Subcutaneous adipose tissue (tissue), 4 donors: Measurements from ENCODE around the gene MAB21L3. TPM values are rescaled to one million over a fixed set of nuclear protein-coding genes. Genes with fewer than 3 reads are reported as not detected.

Source experiments
- total RNA-seq, 4 donors: library from RNA; depleted of rRNA; stranded (reverse); fragments of >200 nt; gene quantifications; one replicate each; pipeline ENCODE4 v1.1.0, GENCODE V29; 2016
- TF ChIP-seq, protein P1 (sequence below): fragments of 450-650 bp; IDR thresholded peaks from one replicate; pipeline ENCODE4 v1.5.1; 2016; ENCODE audit warnings: low read depth, mild to moderate bottlenecking, control low read depth, antibody characterized with exemption, moderate library complexity

Gene MAB21L3
- total RNA-seq, 4 donors from 2014 or later: 0.75 to 6.3 (median 2.4) TPM

DNA sequence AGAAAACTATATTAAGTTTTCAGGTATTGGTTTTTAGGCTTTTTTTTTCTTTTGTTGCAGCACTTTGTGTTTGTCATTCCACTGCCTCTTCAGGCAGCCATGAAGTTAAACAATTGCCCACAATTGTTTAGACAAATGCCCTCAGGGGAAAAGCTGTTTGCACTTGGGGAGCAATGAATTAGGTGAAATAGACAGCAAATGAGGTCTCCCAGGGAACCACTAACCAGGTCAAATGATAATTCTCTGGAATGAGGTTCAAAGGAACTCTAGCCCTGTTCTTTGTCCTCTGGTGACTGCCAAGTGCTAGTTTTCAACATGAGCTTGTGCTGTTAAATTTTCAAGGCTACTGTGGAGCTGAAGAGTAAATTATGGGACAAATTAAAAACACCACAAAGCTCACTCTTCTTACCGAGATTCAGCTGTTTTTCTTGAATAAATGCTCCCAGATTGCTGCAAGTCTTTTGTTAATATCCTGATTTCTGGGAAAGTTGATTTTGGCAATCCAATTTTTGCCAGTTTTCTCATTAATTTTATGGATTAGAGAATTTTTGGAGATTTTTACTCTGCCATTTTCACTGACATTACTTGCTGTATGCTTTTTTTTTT is 15.1 kb upstream of the MAB21L3 start:
- TF ChIP-seq, protein P1, sequence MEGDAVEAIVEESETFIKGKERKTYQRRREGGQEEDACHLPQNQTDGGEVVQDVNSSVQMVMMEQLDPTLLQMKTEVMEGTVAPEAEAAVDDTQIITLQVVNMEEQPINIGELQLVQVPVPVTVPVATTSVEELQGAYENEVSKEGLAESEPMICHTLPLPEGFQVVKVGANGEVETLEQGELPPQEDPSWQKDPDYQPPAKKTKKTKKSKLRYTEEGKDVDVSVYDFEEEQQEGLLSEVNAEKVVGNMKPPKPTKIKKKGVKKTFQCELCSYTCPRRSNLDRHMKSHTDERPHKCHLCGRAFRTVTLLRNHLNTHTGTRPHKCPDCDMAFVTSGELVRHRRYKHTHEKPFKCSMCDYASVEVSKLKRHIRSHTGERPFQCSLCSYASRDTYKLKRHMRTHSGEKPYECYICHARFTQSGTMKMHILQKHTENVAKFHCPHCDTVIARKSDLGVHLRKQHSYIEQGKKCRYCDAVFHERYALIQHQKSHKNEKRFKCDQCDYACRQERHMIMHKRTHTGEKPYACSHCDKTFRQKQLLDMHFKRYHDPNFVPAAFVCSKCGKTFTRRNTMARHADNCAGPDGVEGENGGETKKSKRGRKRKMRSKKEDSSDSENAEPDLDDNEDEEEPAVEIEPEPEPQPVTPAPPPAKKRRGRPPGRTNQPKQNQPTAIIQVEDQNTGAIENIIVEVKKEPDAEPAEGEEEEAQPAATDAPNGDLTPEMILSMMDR: no peak

DNA sequence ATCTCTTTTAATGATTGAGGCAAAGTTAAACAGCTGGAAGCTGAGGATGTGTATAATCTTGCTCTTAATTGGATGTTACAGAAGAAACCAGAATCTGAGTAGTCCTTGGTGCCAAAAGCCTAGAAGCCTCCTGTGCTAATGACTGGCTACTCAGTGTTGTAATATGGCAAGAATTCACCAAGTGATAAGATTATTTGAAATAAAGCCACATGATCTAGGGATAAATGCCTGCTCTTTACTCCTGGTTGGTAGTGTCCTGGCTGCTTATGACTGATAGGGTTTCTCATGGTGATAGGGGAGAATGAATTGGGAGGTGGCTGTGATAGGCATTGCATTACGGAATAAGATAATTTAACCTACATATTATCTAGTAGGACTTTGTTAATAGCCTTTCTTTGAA is 13.6 kb upstream of the MAB21L3 start:
- TF ChIP-seq, protein P1: no peak

DNA sequence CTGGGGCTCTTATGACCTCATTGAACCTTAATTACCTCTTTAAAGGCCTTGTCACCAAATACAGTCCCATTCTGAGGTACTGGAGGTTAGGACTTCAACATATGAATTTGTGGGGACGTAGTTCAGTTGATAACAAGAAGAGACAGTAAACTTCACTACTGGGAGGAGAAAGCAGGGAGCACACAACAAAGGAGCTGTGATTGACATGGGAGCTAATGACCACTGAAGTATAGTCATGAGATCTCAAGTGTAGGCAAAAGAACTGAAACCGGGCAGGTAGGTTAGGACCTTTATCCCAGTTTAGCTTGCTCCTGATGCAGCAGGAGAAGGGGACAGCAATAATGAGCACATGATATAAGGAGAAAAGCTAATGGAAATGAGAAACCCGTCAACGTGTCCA is 11.8 kb upstream of the MAB21L3 start:
- TF ChIP-seq, protein P1: no peak

DNA sequence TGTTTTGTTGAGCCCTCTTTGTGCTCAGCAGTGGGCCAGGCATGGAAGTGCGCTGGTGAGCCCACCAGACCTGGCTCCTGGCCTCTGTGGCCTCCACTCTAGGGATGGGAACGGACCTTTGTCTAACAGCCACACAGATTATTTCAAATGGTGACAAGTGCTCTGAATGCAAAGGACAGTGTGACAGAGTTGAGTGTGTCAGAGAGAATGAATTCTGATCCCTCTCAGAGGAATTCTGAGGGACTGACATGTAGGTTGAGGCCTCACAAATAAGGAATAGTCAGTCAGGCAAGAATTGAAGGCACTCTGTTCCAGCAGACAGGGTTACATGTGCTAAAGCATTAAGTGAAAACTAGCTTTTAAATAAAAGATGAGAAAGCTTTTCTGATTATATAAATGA is 11.3 kb upstream of the MAB21L3 start:
- TF ChIP-seq, protein P1: no peak

DNA sequence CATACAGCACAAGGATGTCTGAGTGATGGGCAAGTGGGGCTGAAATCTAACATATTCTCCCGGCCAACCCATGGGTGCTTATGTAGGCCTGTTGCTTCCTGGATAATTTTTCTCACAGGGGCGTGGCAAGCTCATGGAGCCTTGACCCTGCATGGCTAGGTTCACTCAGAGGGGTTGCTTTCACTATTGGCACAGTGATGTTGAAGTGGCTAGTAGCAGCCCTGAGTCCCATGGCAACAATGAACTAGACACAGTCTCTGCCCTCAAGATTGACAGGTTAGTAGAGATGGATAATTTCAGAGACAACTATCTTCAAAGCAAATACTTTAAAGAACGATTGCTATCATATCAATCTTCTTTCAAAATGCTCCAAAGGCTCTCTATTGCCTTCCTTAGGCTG is 6.5 kb upstream of the MAB21L3 start:
- TF ChIP-seq, protein P1: no peak

DNA sequence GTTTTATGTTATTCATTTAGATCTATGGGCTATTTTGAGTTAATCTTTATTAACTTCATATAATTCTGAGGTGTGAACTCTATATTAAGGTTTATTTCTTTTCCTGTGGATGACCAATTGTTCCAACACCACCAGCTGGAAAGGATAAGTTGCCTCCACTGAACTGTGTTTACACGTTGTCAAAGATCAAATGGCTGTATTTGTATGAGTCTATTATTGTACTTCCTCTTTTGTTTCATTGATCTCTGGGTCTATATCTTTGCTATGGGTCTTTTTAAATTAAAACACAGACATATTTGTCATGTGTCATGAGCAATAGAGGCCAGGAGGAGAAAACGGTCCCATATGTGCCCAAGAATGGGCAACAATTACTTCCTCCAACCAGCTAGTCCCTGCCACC is 5.2 kb upstream of the MAB21L3 start:
- TF ChIP-seq, protein P1: no peak

DNA sequence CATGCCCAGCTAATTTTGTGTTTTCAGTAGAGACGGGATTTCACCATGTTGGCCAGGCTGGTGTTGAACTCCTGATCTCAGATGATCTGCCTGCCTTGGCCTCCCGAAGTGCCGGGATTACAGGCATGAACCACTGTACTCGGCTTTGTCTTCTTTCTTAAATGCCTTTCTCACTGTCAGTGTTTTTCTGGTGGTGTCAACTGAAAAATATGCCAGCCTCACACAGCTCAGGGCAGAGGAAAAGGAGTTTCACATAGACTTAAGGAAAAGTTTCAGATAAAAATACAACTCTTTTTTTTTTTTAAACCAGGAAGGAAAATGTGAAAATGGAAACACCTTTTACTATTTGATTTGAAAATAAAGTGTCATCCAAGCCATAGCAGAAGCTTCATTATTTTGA is 4.6 kb upstream of the MAB21L3 start:
- TF ChIP-seq, protein P1: no peak
